Measurements from ENCODE around the gene INTS2.

The INTS2 gene

DNA sequence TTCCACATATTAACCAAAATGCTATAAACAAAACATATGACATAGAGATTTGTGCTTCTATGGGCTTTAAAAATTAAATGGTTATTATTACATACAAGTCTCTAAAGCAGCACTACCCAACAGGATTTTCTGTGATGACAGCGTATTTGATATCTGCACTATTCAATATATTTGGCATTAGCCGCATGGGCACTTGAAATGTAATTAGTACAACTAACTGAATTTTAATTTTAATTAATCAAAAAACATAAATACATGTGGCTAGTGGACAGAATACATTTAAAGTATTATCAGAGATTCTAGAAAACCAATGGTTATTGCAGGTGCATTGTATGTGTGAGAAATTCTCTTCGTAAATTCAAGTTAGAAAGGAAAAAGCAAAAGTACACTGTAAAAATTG lies 110.3 kb downstream of the INTS2 start:
- H3K27ac ChIP-seq: no peak overlapping the region
- TF ChIP-seq ZFX (IDR thresholded peaks at IDR 0.05) (no peak), CTCF (conservative IDR thresholded peaks at IDR 0.05) (no peak)

- H3K27ac ChIP-seq: no peak overlapping the region
- TF ChIP-seq ZFX (IDR thresholded peaks at IDR 0.05): no peak
- TF ChIP-seq CTCF (conservative IDR thresholded peaks at IDR 0.05): no peak
Measured at GRCh38 chr17:61816538-61816937, 111.2 kb downstream of the INTS2 start.

DNA sequence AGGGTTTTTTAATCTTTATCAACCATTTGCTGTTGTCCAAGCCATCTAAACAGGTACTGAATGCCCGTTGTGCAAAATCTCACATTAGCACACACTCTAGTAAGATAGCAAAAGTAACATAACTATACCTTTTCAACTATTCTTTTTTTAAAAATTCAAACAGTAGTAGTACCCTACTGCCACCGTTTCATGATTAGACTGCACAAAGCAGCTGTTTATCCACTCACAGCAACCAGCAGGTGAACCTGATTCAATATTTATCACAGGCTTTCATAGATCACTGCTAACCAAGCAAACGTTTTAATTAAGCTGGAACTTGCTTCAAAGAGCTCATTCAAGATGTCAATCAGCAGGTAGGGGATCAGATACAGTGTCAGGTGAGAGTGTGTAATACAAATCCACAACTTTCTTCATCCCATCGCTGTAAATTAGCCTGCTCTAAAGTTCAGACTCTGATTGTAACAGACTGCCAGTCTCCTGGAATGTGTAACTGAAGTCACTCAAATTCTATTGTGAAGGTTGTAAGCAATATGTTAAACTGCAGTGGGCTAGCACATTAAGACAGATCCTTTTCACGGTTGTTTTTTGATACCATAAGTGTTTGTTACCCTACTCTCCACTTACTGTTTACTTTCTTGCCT lies 111.8 kb downstream of the INTS2 start:
- TF ChIP-seq CTCF (conservative IDR thresholded peaks at IDR 0.05) (no peak), ZFX (IDR thresholded peaks at IDR 0.05) (no peak)
- no peak overlapping the region for H3K27ac ChIP-seq
